Measurements from ENCODE around the gene RAD52. TPM values are rescaled to one million over a fixed set of nuclear protein-coding genes. Genes with fewer than 3 reads are reported as not detected.

RAD52 gene
- total RNA-seq, 4 donors from 2014 or later: 26.9 to 61.5 (median 27.9) TPM

- peaks cover 0 to 16% (median 0%) of the 10 kb centered on the region in 3 donors for H3K36me3 ChIP-seq
- H3K27me3 ChIP-seq: no peaks in the 10 kb centered on the region
- 95% methylated on average over 4 of the region's 4 CpGs for WGBS, 2 donors
- no peak for DNase-seq (ENCODE audit: low spot score in 2 of 2)
- no peaks in the 10 kb centered on the region for H3K9me3 ChIP-seq
- H3K4me3 ChIP-seq: no peak overlapping the region
- H3K4me1 ChIP-seq: no peaks in the 10 kb centered on the region
- TF ChIP-seq CTCF (IDR thresholded peaks at IDR 0.05) (no peak), POLR2A (IDR thresholded peaks at IDR 0.05) (no peak)
- H3K27ac ChIP-seq: no peak overlapping the region
These were observed 27.7 kb upstream of the RAD52 start for GRCh38 chr12:977156-977555.

GRCh38 chr12:976644-977043 lies 27.1 kb upstream of the RAD52 start:
- Histone ChIP-seq H3K9me3 (no peaks in the 10 kb centered on the region), H3K36me3 (peaks cover 0 to 16% (median 0%) of the 10 kb centered on the region in 3 donors), H3K4me3 (no peak overlapping the region), H3K27me3 (no peaks in the 10 kb centered on the region), H3K27ac (no peak overlapping the region), H3K4me1 (no peaks in the 10 kb centered on the region)
- DNase-seq (ENCODE audit: low spot score in 2 of 2): no peak
- WGBS, 2 donors: 89% methylated on average over 6 of the region's 6 CpGs
- TF ChIP-seq CTCF (IDR thresholded peaks at IDR 0.05): no peak
- no peak for TF ChIP-seq POLR2A (IDR thresholded peaks at IDR 0.05)
- no peak for TF ChIP-seq EP300 (IDR thresholded peaks at IDR 0.05)

- no peak for DNase-seq (ENCODE audit: low spot score in 2 of 2)
- H3K27me3 ChIP-seq: no peaks in the 10 kb centered on the region
- H3K9me3 ChIP-seq: no peaks in the 10 kb centered on the region
- H3K36me3 ChIP-seq: peaks cover 0 to 16% (median 0%) of the 10 kb centered on the region in 3 donors
- WGBS, 2 donors: 85 to 87% methylated on average over 4 of the region's 4 CpGs
- H3K4me1 ChIP-seq: no peaks in the 10 kb centered on the region
- H3K4me3 ChIP-seq: no peak overlapping the region
- no peak for TF ChIP-seq CTCF (IDR thresholded peaks at IDR 0.05)
- no peak for TF ChIP-seq EP300 (IDR thresholded peaks at IDR 0.05)
- TF ChIP-seq POLR2A (IDR thresholded peaks at IDR 0.05): no peak
- H3K27ac ChIP-seq: no peak overlapping the region
These were observed 24.9 kb upstream of the RAD52 start for GRCh38 chr12:974271-974862.

- peaks cover 0 to 12% (median 0%) of the 10 kb centered on the region in 3 donors for H3K36me3 ChIP-seq
- H3K27me3 ChIP-seq: no peaks in the 10 kb centered on the region
- no peaks in the 10 kb centered on the region for H3K9me3 ChIP-seq
- no peak for DNase-seq (ENCODE audit: low spot score in 2 of 2)
- no peak overlapping the region for H3K4me3 ChIP-seq
- no peaks in the 10 kb centered on the region for H3K4me1 ChIP-seq
- 92 to 98% methylated on average over 4 of the region's 4 CpGs for WGBS, 2 donors
- no peak overlapping the region for H3K27ac ChIP-seq
- TF ChIP-seq POLR2A (IDR thresholded peaks at IDR 0.05) (no peak), EP300 (IDR thresholded peaks at IDR 0.05) (no peak), CTCF (IDR thresholded peaks at IDR 0.05) (no peak)
These were observed 22.5 kb upstream of the RAD52 start for GRCh38 chr12:971991-972390.

GRCh38 chr12:969821-970220 lies 20.3 kb upstream of the RAD52 start:
- H3K27me3 ChIP-seq: no peaks in the 10 kb centered on the region
- no peaks in the 10 kb centered on the region for H3K9me3 ChIP-seq
- H3K4me1 ChIP-seq: no peaks in the 10 kb centered on the region
- no peak for DNase-seq (ENCODE audit: low spot score in 2 of 2)
- H3K27ac ChIP-seq: no peak overlapping the region
- no peak overlapping the region for H3K4me3 ChIP-seq
- no peaks in the 10 kb centered on the region for H3K36me3 ChIP-seq
- TF ChIP-seq CTCF (IDR thresholded peaks at IDR 0.05): no peak
- WGBS, 2 donors: 81 to 90% methylated on average over 8 of the region's 8 CpGs
